HCT116 (cell line): ENCODE results near the gene OCA2. TPM values are rescaled to one million over a fixed set of nuclear protein-coding genes. Genes with fewer than 3 reads are reported as not detected.

Experiments
- ATAC-seq: fragments of 200-7000 bp; cut with Tn5 transposase; 2 replicates; pipeline ENCODE4 v1.9.1; 2020; ENCODE audit warnings: mild to moderate bottlenecking, moderate library complexity
- BruUV-seq: library from RNA; stranded (reverse); fragments of 400-500 nt; replicated peaks from 2 replicates; lab custom pipeline; 2021; lab: Mats Ljungman, UMichigan
- CTCF ChIA-PET: fragments of 300-600 bp; sonication (Branson Sonifier 250); formaldehyde crosslinking; loops from one replicate; lab custom pipeline; 2021; ENCODE audit warnings: antibody characterized with exemption; lab: Charles Lee
- POLR2A ChIA-PET: fragments of 300-600, 350-600 bp; sonication (Branson Sonifier 250); formaldehyde crosslinking; loops from one replicate; lab custom pipeline; 2021; ENCODE audit warnings: antibody characterized with exemption; lab: Charles Lee
- RAD21 ChIA-PET, 2 experiments: fragments of 300-600 bp; sonication (Branson Sonifier 250); formaldehyde crosslinking; loops; one replicate each; lab custom pipeline; 2023; ENCODE audit warnings: low total read pairs in 2 of 2; ENCODE audit not compliant: uncharacterized antibody in 2 of 2, unreplicated experiment in 2 of 2, low non-redundant PET in 1 of 2; lab: Charles Lee
- DNase-seq: peaks from one replicate; pipeline ENCODE4 v3.0.0-alpha.2; 2010; ENCODE audit warnings: low read depth, low spot score
- H2AFZ ChIP-seq: fragments of 200-600 bp; shearing (Covaris generic), sonication (generic); 2 replicates; pipeline ENCODE4 v1.6.1; 2017; ENCODE audit warnings: low read depth, mixed run types, mixed read lengths, antibody characterized with exemption, low read length; ENCODE audit not compliant: poor library complexity, severe bottlenecking
- H3K27ac ChIP-seq: 2 replicates; pipeline ENCODE4 v1.5.1; 2012; ENCODE audit warnings: low read depth, low read length
- H3K27me3 ChIP-seq: fragments of 200-600 bp; sonication (generic); 2 replicates; pipeline ENCODE4 v1.6.1; 2016; ENCODE audit warnings: mixed run types, low read length, mixed read lengths; ENCODE audit not compliant: insufficient read depth
- H3K36me3 ChIP-seq, 2 experiments: fragments of 200-500 bp in 1 of 2; fragments of 200-600 bp in 1 of 2; sonication (Bioruptor generic) in 1 of 2; sonication (generic) in 1 of 2; 2 replicates each; pipeline versions ENCODE4 v1.5.1 to v1.6.1; 2014 to 2016; ENCODE audit warnings: low read length in 2 of 2, inconsistent platforms in 1 of 2, mixed read lengths in 1 of 2, mixed run types in 1 of 2; ENCODE audit not compliant: insufficient read depth in 2 of 2, control insufficient read depth in 1 of 2
- H3K4me1 ChIP-seq, 2 experiments: fragments of 200-600 bp in 1 of 2; sonication (generic) in 1 of 2; 2 replicates each; pipeline versions ENCODE4 v1.5.1 to v1.6.1; 2012 to 2017; ENCODE audit warnings: low read length in 2 of 2, inconsistent platforms in 1 of 2, mild to moderate bottlenecking in 1 of 2, mixed read lengths in 1 of 2, mixed run types in 1 of 2, moderate library complexity in 1 of 2; ENCODE audit not compliant: insufficient read depth in 2 of 2, control insufficient read depth in 1 of 2
- H3K4me2 ChIP-seq: fragments of 200-600 bp; sonication (generic); 2 replicates; pipeline ENCODE4 v1.6.1; 2017; ENCODE audit warnings: mixed run types, low read length, mixed read lengths
- H3K4me3 ChIP-seq, 2 experiments: fragments of 200-600 bp in 1 of 2; sonication (generic) in 1 of 2; replicated peaks in 1 of 2; 2 replicates each; pipeline ENCODE4 v1.5.1; 2011 to 2016; ENCODE audit warnings: low read length in 2 of 2, control low read depth in 1 of 2, low read depth in 1 of 2, mild to moderate bottlenecking in 1 of 2, mixed read lengths in 1 of 2, mixed run types in 1 of 2
- H3K79me2 ChIP-seq: fragments of 200-600 bp; sonication (generic); 2 replicates; pipeline ENCODE4 v1.6.1; 2017; ENCODE audit warnings: mild to moderate bottlenecking, mixed run types, low read length, moderate library complexity, mixed read lengths; ENCODE audit not compliant: insufficient read depth
- H3K9ac ChIP-seq: fragments of 200-600 bp; sonication (generic); 2 replicates; pipeline ENCODE4 v1.6.1; 2016; ENCODE audit warnings: low read length, mixed read lengths
- H3K9me2 ChIP-seq: fragments of 200-600 bp; sonication (generic), shearing (Covaris generic); 2 replicates; pipeline ENCODE4 v1.6.1; 2017; ENCODE audit warnings: mixed run types, mild to moderate bottlenecking, moderate library complexity; ENCODE audit not compliant: insufficient read depth
- H3K9me3 ChIP-seq, 2 experiments: fragments of 200-500 bp in 1 of 2; fragments of 200-600 bp in 1 of 2; sonication (Bioruptor generic) in 1 of 2; sonication (generic) in 1 of 2; 2 replicates each; pipeline ENCODE4 v1.6.1; 2014 to 2017; ENCODE audit warnings: low read length in 2 of 2, mixed read lengths in 2 of 2, inconsistent platforms in 1 of 2, low read depth in 1 of 2, mild to moderate bottlenecking in 1 of 2, mixed run types in 1 of 2, moderate library complexity in 1 of 2; ENCODE audit not compliant: control insufficient read depth in 1 of 2, insufficient read depth in 1 of 2
- H4K20me1 ChIP-seq: fragments of 200-600 bp; sonication (generic), shearing (Covaris generic); 2 replicates; pipeline ENCODE4 v1.6.1; 2017; ENCODE audit warnings: mixed run types, mild to moderate bottlenecking, moderate library complexity; ENCODE audit not compliant: insufficient read depth
- CBX3 ChIP-seq: IDR thresholded peaks from 2 replicates; pipeline ENCODE4 v1.6.1; 2012; ENCODE audit warnings: low read depth
- CTCF ChIP-seq, 3 experiments: fragments of 200-600 bp in 1 of 3; sonication (generic) in 1 of 3; IDR thresholded peaks in 2 of 3; conservative IDR thresholded peaks in 1 of 3; 2 replicates each; pipeline ENCODE4 v1.5.1; 2012 to 2017; ENCODE audit warnings: low read depth in 2 of 3, low read length in 2 of 3, antibody characterized with exemption in 1 of 3, borderline replicate concordance in 1 of 3, control low read depth in 1 of 3, mild to moderate bottlenecking in 1 of 3, mixed read lengths in 1 of 3, mixed run types in 1 of 3, moderate library complexity in 1 of 3; ENCODE audit not compliant: insufficient read depth in 1 of 3
- EZH2phosphoT487 ChIP-seq: fragments of 200-600 bp; IDR thresholded peaks from 2 replicates; pipeline ENCODE4 v1.6.1; 2018; ENCODE audit warnings: antibody characterized with exemption, borderline replicate concordance
- FOSL1 ChIP-seq: IDR thresholded peaks from 2 replicates; pipeline ENCODE4 v1.6.1; 2012; ENCODE audit warnings: low read depth
- JUND ChIP-seq: IDR thresholded peaks from 2 replicates; pipeline ENCODE4 v1.6.1; 2012
- MAX ChIP-seq: IDR thresholded peaks from 2 replicates; pipeline ENCODE4 v1.6.1; 2012
- POLR2A ChIP-seq: IDR thresholded peaks from 2 replicates; pipeline ENCODE4 v1.7.0; 2011; ENCODE audit warnings: borderline replicate concordance; ENCODE audit not compliant: insufficient read depth, insufficient read length; ENCODE audit errors: extremely low read depth
- RAD21 ChIP-seq: IDR thresholded peaks from 2 replicates; pipeline ENCODE4 v1.6.1; 2012; ENCODE audit warnings: low read depth, mild to moderate bottlenecking
- REST ChIP-seq: IDR thresholded peaks from 2 replicates; pipeline ENCODE4 v1.6.1; 2012; ENCODE audit warnings: low read depth
- TCF7L2 ChIP-seq: IDR thresholded peaks from 2 replicates; pipeline ENCODE4 v1.7.0; 2011; ENCODE audit warnings: borderline replicate concordance, inconsistent platforms; ENCODE audit not compliant: insufficient read depth, insufficient read length; ENCODE audit errors: extremely low read depth
- intact Hi-C: fragments of 100-400 bp; cut with micrococcal nuclease; formaldehyde crosslinking; loops from 2 replicates; pipeline ENCODE4 v1.10.0; 2022
- total RNA-seq: library from RNA; stranded (reverse); gene quantifications from one replicate; pipeline ENCODE4 v1.2.1, GENCODE V29; 2021; ENCODE audit not compliant: unreplicated experiment

OCA2 gene
- total RNA-seq, 1 experiment from 2014 or later = not detected

GRCh38 chr15:27973886-27974285 lies 125.2 kb downstream of the OCA2 start:
- intact Hi-C loops = no loop called here
- Histone ChIP-seq H3K4me2 (no peak overlapping the region), H3K9me2 (no peaks in the 10 kb centered on the region), H2AFZ (no peak overlapping the region), H4K20me1 (no peaks in the 10 kb centered on the region), H3K79me2 (no peaks in the 10 kb centered on the region), H3K9ac (no peak overlapping the region), H3K4me3 (no peak overlapping the region), H3K4me1 (no peaks in the 10 kb centered on the region), H3K36me3 (no peaks in the 10 kb centered on the region), H3K27ac (no peak overlapping the region), H3K27me3 (no peaks in the 10 kb centered on the region), H3K9me3 (peaks cover 0 to 3% of the 10 kb centered on the region in 2 experiments; a peak in 1 of 4 replicates)
- RAD21 ChIA-PET = no interaction called here
- POLR2A ChIA-PET = no interaction called here
- TF ChIP-seq FOSL1 (no peak), EZH2phosphoT487 (no peak), TCF7L2 (no peak), JUND (no peak)
- BruUV-seq = no TSS peak
- ATAC-seq (no peak), DNase-seq (no peak)
- CTCF ChIA-PET = no interaction called here

- no peak overlapping the region for H3K27ac ChIP-seq
- no peak overlapping the region for H3K4me3 ChIP-seq
- H4K20me1 ChIP-seq = no peaks in the 10 kb centered on the region
- H3K27me3 ChIP-seq = no peaks in the 10 kb centered on the region
- no peak for ATAC-seq
- H3K79me2 ChIP-seq = no peaks in the 10 kb centered on the region
- H3K4me1 ChIP-seq = no peaks in the 10 kb centered on the region
- ChIA-PET POLR2A (no interaction called here), RAD21 (no interaction called here), CTCF (no interaction called here)
- H3K4me2 ChIP-seq = no peak overlapping the region
- no peaks in the 10 kb centered on the region for H3K36me3 ChIP-seq
- intact Hi-C loops = no loop called here
- no peak overlapping the region for H3K9ac ChIP-seq
- no TSS peak for BruUV-seq
- no peaks in the 10 kb centered on the region for H3K9me2 ChIP-seq
- peaks cover 0 to 3% of the 10 kb centered on the region in 2 experiments; a peak in 1 of 4 replicates for H3K9me3 ChIP-seq
- H2AFZ ChIP-seq = no peak overlapping the region
- DNase-seq = no peak
- TF ChIP-seq POLR2A = no peak
- TF ChIP-seq CTCF (IDR thresholded peaks at IDR 0.05 in 2 of 3, conservative IDR thresholded peaks at IDR 0.05 in 1 of 3; ENCODE audit: borderline replicate concordance in 1 of 3, insufficient read depth in 1 of 3, low read depth in 2 of 3, low read length in 2 of 3) = no peak
- TF ChIP-seq EZH2phosphoT487 = no peak
- no peak for TF ChIP-seq MAX
- no peak for TF ChIP-seq RAD21
- TF ChIP-seq TCF7L2 = no peak
- no peak for TF ChIP-seq JUND
- TF ChIP-seq REST = no peak
- no peak for TF ChIP-seq CBX3
Observed at GRCh38 chr15:27970661-27971392, 128.3 kb downstream of the OCA2 start.
